OCI-LY3 (cell line): ENCODE results near the gene RTL5.

Source experiments
- H2AFZ ChIP-seq: fragments of 200-600, 300-600 bp; shearing (Covaris generic); 2 replicates; pipeline ENCODE4 v1.6.0; 2014; ENCODE audit warnings: antibody characterized with exemption, low read depth, low read length
- H3K27ac ChIP-seq: fragments of 200-600, 300-600 bp; sonication (generic); 2 replicates; pipeline ENCODE4 v1.5.1; 2014; ENCODE audit warnings: mild to moderate bottlenecking, low read length, moderate library complexity, mixed read lengths
- H3K27me3 ChIP-seq: fragments of 200-600, 300-600 bp; sonication (generic); 2 replicates; pipeline ENCODE4 v1.6.1; 2014; ENCODE audit warnings: low read depth, low read length, mixed read lengths
- H3K36me3 ChIP-seq: fragments of 200-600, 300-600 bp; sonication (generic); replicated peaks from 2 replicates; pipeline ENCODE3; 2014; ENCODE audit warnings: low read depth, low read length, mixed read lengths
- H3K4me1 ChIP-seq: fragments of 300-600, 200-600 bp; sonication (generic); 2 replicates; pipeline ENCODE4 v1.6.1; 2014; ENCODE audit warnings: low read length, mixed read lengths
- H3K4me2 ChIP-seq: fragments of 200-600, 300-600 bp; sonication (generic); 2 replicates; pipeline ENCODE4 v1.6.1; 2014; ENCODE audit warnings: low read length, mixed read lengths
- H3K4me3 ChIP-seq: fragments of 300-600, 200-600 bp; sonication (generic); 2 replicates; pipeline ENCODE4 v1.5.1; 2014; ENCODE audit warnings: antibody characterized with exemption, mild to moderate bottlenecking, low read length, moderate library complexity
- H3K79me2 ChIP-seq: fragments of 300-600, 200-600 bp; shearing (Covaris generic); 2 replicates; pipeline ENCODE4 v1.6.1; 2014; ENCODE audit warnings: mild to moderate bottlenecking, low read length, mixed read lengths
- H3K9ac ChIP-seq: fragments of 300-600, 200-600 bp; shearing (Covaris generic); 2 replicates; pipeline ENCODE4 v1.6.0; 2014; ENCODE audit warnings: mild to moderate bottlenecking, low read length, moderate library complexity
- H3K9me3 ChIP-seq: fragments of 200-600, 300-600 bp; shearing (Covaris generic); 2 replicates; pipeline ENCODE4 v1.6.1; 2014; ENCODE audit warnings: low read length, mixed read lengths; ENCODE audit not compliant: insufficient read depth
- H4K20me1 ChIP-seq: fragments of 200-600, 300-600 bp; sonication (generic); 2 replicates; pipeline ENCODE4 v1.6.1; 2016; ENCODE audit warnings: low read length, mixed read lengths; ENCODE audit not compliant: insufficient read depth
- CTCF ChIP-seq: fragments of 200-600, 300-600 bp; sonication (generic); IDR thresholded peaks from 2 replicates; pipeline ENCODE4 v1.5.1; 2014; ENCODE audit warnings: antibody characterized with exemption, low read length, low read depth
- EZH2phosphoT487 ChIP-seq: fragments of 200-600 bp; shearing (Covaris generic); IDR thresholded peaks from 2 replicates; pipeline ENCODE4 v1.6.1; 2018; ENCODE audit warnings: antibody characterized with exemption, mixed run types, low read depth

RTL5 gene

GRCh38 chrX:72079607-72080006 is 52.1 kb downstream of the RTL5 start:
- Histone ChIP-seq H3K27me3 (no peaks in the 10 kb centered on the region), H4K20me1 (no peaks in the 10 kb centered on the region), H3K27ac (no peak overlapping the region), H3K4me3 (no peak overlapping the region), H3K4me2 (no peak overlapping the region), H3K79me2 (no peaks in the 10 kb centered on the region), H3K36me3 (no peaks in the 10 kb centered on the region), H3K9ac (no peak overlapping the region), H3K4me1 (no peaks in the 10 kb centered on the region), H3K9me3 (no peaks in the 10 kb centered on the region), H2AFZ (no peak overlapping the region)
- no peak for TF ChIP-seq CTCF

- Histone ChIP-seq H3K27ac (no peak overlapping the region), H3K4me2 (no peak overlapping the region), H2AFZ (no peak overlapping the region), H3K9ac (no peak overlapping the region), H3K79me2 (no peaks in the 10 kb centered on the region), H3K36me3 (no peaks in the 10 kb centered on the region), H3K4me1 (no peaks in the 10 kb centered on the region), H4K20me1 (no peaks in the 10 kb centered on the region), H3K4me3 (no peak overlapping the region), H3K9me3 (no peaks in the 10 kb centered on the region), H3K27me3 (no peaks in the 10 kb centered on the region)
- TF ChIP-seq EZH2phosphoT487 (no peak), CTCF (no peak)
Measured at GRCh38 chrX:72078411-72078810, 53.3 kb downstream of the RTL5 start.
